Epidermal melanocyte (primary cell): Measurements from ENCODE around the gene SLC38A8.

Source experiments
- DNase-seq: peaks from one replicate; pipeline ENCODE4 v3.0.0; 2011; ENCODE audit warnings: low spot score; ENCODE audit not compliant: insufficient read length

SLC38A8 gene

DNA sequence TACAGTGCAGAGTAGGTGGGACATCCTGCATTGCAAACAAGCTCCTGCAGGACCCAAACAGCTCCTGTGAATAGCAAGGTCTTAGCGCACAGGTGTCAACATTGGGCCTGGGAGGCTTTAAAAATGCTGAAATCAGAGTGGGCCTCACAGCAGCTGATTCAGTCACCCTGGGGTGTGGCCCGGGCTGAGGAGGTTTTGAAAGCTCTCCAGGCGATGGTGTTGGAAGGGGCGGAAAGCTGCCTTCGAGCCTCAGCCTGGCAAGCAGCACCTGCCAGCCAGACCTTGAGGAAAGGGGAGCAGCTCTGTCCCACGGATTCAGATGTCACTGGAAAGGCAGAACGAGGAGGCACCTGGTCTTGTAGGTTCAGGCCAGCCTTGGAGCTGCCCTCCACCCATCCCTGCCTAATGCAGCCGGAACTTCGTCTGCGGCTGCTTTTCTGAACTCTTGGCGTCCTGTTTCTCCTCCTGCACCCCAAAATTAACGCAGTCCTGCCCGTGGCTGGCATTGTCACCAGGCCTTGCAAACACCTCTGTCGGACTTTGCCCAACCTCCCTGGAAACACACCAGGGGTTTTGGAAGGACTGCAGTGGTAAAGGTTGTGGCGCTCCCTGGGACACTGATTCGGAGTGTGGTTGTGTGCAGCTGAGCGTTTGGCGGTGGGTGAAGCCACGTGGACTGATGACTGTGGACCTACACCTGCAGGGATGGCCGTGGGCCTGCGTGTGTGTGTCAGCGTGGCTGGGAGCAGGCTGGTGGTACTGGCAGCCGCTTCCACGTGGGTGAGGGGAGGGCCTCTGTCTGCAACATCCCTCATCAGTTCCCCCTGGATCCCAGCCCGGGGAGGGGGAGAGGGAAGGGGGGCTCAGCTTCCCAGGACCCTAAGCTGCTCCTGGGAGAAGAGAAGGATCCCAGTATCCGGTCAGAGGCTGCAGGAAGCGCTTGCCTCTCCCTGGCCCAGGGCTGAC, 71.1 kb downstream of the SLC38A8 start:
- DNase-seq, result no peak

DNA sequence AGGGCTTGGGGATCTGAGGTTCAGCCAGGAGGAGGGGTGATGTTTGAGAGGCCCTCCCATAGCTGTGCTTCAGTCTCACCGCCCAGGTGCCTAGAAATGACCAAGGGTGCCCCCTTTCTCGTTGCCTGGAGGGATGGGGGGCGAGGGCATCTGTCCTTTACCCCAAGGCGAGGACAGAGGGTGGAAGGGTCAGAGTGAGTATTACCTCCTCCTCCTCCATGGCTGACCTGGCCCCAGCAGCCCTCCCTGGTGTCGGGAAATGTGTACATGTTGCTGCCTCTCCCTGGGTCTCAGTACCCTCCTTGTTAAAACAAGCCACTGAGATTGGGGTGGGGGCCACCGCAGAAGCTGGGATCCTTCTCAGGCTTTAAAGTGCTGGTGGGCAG, 72.2 kb downstream of the SLC38A8 start:
- no peak for DNase-seq

DNA sequence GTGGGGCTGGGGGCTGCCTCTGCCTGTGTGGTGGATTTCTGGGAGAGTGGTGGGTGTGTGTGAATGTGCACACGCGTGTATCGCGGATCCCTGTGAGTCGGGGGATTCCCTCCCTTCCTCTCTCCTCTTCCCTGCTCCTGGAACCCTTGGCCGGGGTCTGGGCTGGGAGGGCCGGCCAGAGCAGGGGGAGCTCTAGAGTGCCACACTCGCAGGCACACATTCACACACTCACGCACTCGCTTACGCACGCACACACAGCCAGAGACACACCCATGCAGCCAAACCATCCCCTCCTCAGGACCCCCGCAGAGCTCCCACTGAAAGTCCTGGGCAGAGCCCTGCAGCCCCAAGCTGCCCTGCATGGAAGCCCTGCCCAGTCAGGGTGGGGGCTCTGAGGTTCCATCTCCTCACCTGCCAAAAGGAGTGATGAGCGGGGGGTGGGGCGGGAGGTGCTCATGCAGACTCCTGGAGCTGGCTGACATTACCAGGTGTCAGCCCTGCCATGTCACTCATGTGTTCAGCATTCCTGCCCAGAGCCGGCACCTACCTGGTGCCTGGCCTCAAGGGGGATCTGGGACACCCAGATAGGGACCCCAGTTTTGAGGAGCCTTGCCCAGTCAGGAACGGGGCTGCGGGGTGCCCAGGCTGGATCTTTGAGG, 72.7 kb downstream of the SLC38A8 start:
- DNase-seq, result no peak

DNA sequence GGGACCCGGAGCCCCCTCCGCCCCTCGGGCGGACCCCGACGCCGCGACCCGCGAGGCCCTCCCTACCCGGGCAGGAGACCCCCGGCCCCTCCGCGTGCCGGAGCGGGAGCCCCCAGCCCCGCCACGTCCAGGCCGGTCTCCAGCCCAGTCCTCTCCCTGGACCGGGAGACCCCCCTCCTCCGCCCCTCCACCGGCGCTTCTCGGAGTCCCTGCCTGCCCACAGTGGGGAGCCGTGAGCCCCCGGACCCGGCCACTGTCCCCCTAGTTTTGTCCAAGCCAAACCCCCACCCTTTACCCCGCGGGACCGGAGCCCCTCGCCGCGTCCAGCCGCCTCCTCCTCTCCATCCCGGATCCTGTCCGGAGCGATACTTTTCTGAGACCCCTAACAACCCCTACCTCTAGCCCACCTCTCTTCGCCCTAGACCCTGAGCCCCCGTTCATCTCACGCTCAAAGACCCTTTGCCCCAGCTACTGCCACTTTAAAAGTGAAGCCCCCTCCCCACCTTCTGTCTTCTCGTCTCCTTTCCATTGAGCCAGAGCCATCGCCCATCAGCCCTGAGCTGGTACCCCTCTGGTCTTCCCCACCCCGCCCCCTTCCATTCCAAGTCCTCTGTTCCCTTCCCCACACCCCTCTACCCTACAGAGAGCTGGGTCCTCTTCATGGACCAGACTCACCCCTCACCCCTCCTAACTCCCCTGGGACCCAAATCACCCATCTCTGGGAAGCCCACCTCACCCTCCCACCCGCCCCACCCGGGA, 73.5 kb downstream of the SLC38A8 start:
- DNase-seq, result no peak

DNA sequence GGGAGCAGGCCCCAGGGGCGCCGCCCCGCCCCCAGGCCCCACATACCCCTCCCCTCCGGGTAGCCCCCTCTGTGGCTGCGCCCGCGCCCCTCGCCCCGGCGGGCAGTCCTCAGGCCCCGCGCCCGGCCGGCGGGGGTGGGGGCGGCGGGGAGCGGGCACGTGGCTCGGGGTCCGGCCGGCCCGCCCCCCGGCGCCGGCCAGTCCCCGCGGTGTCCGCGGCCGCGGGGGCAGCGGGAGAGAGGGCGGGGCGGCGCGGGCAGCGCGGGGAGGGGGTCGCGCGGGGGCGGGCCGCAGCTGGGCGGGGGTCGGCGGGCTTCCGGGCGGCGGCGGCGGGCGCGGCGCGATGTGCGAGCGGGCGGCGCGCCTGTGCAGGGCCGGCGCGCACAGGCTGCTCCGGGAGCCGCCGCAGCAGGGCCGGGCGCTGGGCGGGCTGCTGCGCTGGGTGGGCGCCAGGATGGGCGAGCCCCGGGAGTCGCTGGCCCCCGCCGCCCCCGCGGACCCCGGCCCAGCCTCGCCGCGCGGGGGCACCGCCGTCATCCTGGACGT, 74.2 kb downstream of the SLC38A8 start:
- no peak for DNase-seq

DNA sequence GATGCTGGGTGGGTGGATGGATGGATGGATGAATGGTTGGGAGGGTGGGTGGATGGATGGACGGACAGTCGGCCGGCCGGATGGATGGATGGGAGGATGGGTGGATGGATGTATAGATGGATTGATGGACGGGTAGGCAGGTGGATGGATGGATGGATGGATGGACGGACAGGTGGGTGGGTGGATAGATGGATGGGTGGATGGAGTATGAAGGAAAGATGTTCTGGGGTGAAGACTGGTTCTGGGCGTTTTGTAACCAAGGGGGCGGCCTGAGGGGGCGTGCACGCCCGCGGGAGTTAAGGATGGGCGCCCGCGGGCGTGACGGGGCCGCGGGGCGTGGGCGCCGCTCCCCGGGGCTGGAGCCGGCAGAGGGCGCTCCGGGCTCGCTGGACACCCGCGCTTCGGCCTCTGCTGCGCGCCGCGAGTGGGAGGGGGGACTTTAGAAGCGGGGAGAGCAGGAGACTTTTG, 74.7 kb downstream of the SLC38A8 start, which contains the start of gene NECAB2:
TSS of gene NECAB2 (plus strand) at position 407 of the 468 bp plus-strand sequence. CDS start 405 bp downstream, outside the sequence.
- DNase-seq, result peak; percentile 70

DNA sequence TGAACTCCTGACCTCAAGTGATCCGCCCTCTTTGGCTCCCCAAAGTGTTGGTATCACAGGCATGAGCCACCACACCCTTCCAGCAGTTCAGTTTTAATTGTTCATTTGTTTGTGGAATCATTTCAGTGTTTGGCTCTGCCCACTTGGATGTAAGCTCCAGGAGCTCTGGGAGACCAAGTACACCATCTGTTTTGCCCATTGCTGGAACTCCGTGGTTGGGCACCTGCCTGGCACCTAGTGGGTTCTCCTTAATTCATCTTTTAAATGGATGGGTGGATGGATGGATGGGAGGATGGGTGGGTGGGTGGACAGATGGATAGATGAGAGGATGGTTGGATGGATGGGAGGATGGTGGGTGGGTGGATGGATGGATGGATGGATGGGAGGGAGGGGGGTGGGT, 75.5 kb downstream of the SLC38A8 start:
- no peak for DNase-seq

DNA sequence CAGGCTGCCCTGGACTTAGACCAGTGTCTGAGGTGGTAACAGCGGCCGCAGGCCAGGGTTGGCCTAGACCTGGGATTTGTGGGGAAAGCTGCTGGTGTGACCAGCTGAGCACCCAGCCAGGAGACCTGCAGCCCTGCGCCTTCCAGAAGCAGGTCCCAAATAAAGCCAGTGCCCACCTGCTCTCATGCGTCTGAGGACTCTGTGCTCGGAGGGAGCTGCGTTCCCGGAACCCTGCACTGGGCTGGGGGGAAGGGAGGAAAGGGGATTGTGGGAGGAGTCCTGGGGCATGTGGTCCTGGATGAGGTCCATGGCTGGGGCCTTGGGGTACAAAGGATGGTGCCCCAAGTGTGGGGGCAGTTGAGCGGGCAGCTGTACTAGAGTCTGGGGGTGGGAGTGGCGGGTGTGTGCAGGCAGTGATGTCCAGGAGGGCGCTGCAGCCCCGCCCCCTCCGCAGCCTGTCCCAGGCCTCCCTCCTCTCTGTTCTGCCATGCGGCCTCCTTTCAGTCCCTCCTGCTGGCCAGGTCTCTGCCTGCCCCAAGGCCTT, 76.4 kb downstream of the SLC38A8 start:
- DNase-seq, result no peak

DNA sequence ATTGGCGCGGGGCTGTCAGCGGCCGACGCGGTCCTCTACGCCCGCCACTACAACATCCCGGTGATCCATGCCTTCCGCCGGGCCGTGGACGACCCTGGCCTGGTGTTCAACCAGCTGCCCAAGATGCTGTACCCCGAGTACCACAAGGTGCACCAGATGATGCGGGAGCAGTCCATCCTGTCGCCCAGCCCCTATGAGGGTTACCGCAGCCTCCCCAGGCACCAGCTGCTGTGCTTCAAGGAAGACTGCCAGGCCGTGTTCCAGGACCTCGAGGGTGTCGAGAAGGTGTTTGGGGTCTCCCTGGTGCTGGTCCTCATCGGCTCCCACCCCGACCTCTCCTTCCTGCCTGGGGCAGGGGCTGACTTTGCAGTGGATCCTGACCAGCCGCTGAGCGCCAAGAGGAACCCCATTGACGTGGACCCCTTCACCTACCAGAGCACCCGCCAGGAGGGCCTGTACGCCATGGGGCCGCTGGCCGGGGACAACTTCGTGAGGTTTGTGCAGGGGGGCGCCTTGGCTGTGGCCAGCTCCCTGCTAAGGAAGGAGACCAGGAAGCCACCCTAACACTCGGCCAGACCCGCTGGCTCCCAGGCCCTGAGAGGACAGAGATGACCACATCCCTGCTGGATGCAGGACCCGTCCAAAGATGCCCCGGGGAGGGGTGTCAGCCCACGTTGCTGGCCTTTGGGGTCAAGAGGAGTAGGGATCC, 77.0 kb downstream of the SLC38A8 start:
- no peak for DNase-seq

DNA sequence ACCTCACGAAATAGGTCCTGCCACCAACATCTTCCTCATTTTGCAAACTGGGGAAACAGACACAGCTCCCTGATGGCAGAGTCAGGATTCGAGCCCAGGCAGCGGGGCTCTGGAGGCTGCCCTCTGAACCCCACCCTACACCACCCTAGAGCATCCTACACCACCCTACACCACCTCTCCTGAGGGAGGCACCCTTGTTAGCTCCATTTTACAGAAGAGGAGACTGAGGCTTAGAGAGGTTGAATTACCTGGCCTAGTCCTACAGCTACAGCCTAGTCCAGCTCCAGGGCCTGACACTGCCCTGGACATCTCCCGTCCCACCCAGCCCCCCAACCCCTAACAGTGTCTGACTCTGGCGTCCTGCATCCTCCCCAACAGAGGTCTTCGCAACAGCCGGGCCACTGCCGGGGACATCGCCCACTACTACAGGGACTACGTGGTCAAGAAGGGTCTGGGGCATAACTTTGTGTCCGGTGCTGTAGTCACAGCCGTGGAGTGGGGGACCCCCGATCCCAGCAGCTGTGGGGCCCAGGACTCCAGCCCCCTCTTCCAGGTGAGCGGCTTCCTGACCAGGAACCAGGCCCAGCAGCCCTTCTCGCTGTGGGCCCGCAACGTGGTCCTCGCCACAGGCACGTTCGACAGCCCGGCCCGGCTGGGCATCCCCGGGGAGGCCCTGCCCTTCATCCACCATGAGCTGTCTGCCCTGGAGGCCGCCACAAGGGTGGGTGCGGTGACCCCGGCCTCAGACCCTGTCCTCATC, 77.7 kb downstream of the SLC38A8 start:
- no peak for DNase-seq

DNA sequence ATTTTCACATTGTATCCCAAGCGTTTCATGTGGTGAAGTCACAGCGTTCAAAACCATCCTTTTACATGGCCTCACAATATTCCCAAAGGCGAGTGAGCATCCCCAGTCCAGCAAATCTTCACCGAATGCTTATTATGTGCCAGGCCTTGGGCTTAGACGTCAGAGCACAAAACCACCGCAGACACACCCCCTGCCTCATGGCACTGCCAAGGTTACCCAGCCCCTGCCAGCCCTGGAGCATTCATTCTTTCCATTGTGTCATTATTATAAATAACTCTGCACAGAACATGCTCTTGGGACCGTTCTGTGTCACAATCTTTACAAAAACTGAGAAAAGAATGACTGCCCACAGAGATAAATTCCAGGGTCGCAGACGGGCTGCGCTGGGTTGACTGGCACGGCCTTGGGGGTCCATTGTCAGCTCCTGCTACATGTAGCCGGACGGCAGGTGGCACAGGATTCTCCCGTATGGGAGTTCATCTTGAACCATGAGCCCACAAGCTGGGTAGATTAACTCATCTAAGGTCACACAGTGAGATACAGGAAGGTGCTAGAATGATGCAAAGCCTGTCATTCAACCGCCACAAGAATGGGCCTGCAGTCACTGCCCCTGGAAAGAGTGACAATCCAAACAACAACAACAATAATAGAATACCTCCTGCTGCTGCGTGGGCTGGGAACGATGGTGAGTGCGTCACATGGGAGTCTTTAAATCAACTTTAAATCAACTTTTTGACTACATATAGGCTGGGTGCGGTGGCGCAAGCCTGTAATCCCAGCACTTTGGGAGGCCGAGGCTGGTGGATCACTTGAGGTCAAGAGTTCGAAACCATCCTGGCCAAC, 79.1 kb downstream of the SLC38A8 start:
- DNase-seq, result no peak

DNA sequence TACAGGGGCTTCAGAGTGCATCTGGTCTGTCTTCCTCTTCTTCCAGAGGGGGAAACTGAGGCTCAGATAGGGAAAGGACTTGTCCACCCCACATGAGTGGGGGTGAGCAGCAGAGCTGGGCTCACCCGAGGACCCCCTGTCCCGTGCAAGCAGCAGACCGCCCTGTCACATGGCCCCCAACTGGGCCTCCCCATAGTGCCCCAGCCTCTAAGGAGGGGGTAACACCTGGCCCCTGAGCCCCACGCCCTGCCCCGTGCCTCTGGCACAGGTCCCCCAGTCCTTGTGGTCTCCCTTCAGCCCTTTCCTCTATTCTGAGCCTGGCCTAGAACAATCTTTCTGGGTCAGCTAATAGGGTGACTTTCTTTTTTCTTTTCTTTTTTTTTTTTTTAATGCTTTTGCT, 81.0 kb downstream of the SLC38A8 start:
- no peak for DNase-seq

DNA sequence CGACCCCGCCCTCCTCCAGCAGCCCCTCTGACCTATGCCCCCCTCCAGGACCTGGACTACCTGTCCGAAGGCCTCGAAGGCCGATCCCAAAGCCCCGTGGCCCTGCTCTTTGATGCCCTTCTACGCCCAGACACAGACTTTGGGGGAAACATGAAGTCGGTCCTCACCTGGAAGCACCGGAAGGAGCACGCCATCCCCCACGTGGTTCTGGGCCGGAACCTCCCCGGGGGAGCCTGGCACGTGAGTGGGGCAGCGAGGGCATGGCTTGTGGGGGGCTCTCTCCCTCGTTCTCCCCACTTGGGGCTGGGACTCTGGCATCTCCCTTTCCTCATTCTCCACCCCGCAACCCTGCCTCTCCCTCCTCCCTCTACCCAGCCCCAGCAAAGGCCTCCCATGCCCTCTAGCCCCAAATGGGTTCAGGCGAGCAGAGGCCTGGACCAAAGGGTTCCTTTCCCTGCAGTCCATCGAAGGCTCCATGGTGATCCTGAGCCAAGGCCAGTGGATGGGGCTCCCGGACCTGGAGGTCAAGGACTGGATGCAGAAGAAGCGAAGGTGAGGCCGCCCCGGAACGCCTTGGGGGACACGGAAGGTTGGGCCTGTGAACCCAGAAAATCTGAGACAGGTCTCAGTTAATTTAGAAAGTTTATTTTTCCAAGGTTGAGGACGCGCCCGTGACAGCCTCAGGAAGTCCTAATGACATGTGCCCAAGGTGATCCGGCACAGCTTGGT, 81.9 kb downstream of the SLC38A8 start:
- no peak for DNase-seq
